ENCODE measurements around the gene PPP1R15A. TPM values are rescaled to one million over a fixed set of nuclear protein-coding genes. Genes with fewer than 3 reads are reported as not detected.

PPP1R15A gene
- total RNA-seq, 1 donor from 2014 or later, result 10.6 TPM

DNA sequence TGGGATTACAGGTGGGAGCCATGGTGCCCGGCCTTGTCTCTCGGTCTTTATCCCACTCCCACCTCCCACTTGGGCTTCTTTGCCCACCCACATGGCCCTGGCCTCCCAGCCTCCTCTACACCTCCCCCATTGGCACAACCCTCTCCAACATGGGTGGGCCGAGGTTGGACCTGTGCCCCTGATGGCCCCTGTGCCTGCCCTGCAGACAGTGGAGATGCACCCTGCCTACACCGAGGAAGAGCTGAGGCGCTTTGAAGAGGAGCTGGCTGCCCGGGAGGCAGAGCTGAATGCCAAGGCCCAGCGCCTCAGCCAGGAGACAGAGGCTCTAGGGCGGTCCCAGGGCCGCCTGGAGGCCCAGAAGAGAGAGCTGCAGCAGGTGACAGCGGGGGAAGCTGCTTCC, 48.7 kb downstream of the PPP1R15A start:
- Mint-ChIP-seq H3K36me3 (peaks cover 16% of the 10 kb centered on the region), H3K27me3 (ENCODE audit: insufficient read depth, low read depth) (no peaks in the 10 kb centered on the region), H3K4me1 (no peaks in the 10 kb centered on the region), H3K9me3 (no peaks in the 10 kb centered on the region), H3K4me3 (no peak overlapping the region), H3K27ac (no peak overlapping the region)
- Histone ChIP-seq H3K27ac (no peak overlapping the region), H3K9me3 (ENCODE audit: low read depth) (no peaks in the 10 kb centered on the region), H3K9ac (no peak overlapping the region), H3F3A (ENCODE audit: low read depth) (no peaks in the 10 kb centered on the region), H3K36me3 (no peaks in the 10 kb centered on the region), H3K27me3 (no peaks in the 10 kb centered on the region), H3K4me1 (no peaks in the 10 kb centered on the region), H2AFZ (replicated peaks) (no peak overlapping the region), H3K4me3 (no peak overlapping the region), H3K79me2 (ENCODE audit: low read depth) (no peaks in the 10 kb centered on the region), H3K4me2 (no peak overlapping the region), H4K20me1 (ENCODE audit: low read depth) (no peaks in the 10 kb centered on the region)
- no peak for TF ChIP-seq EZH2phosphoT487 (IDR thresholded peaks at IDR 0.05)
- TF ChIP-seq, protein P1, sequence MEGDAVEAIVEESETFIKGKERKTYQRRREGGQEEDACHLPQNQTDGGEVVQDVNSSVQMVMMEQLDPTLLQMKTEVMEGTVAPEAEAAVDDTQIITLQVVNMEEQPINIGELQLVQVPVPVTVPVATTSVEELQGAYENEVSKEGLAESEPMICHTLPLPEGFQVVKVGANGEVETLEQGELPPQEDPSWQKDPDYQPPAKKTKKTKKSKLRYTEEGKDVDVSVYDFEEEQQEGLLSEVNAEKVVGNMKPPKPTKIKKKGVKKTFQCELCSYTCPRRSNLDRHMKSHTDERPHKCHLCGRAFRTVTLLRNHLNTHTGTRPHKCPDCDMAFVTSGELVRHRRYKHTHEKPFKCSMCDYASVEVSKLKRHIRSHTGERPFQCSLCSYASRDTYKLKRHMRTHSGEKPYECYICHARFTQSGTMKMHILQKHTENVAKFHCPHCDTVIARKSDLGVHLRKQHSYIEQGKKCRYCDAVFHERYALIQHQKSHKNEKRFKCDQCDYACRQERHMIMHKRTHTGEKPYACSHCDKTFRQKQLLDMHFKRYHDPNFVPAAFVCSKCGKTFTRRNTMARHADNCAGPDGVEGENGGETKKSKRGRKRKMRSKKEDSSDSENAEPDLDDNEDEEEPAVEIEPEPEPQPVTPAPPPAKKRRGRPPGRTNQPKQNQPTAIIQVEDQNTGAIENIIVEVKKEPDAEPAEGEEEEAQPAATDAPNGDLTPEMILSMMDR (IDR thresholded peaks at IDR 0.05), result no peak
- TF ChIP-seq EZH2 (IDR thresholded peaks at IDR 0.05), result no peak
- no peak for DNase-seq (ENCODE audit: low spot score)

DNA sequence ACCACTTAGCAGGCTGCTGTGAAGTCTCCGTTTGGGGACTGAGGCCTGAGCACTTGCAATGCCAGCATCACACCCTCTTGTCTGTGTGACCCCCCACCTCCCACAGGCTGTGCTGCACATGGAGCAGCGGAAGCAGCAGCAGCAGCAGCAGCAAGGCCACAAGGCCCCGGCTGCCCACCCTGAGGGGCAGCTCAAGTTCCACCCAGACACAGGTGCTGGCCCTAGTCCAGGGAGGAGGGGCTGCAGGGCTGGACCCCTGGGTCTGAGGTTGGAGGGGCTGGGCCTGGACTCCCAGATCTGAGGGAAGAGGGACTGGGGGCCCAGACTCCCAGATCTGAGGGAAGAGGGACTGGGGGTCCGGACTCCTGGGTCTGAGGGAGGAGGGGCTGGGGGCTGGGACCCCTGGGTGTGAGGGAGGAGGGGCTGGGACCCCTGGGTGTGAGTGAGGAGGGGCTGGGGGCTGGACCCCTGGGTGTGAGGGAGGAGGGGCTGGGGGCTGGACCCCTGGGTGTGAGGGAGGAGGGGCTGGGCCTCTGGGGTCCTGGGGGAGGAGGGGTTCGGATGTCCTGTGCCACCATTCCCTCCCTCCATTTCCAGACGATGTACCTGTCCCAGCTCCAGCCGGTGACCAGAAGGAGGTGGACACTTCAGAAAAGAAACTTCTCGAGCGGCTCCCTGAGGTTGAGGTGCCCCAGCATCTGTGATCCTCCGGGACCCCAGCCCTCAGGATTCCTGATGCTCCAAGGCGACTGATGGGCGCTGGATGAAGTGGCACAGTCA, 49.7 kb downstream of the PPP1R15A start:
- Mint-ChIP-seq H3K27ac (no peak overlapping the region), H3K27me3 (ENCODE audit: insufficient read depth, low read depth) (no peaks in the 10 kb centered on the region)

GRCh38 chr19:48922548-48923490, 50.6 kb downstream of the PPP1R15A start:
- Mint-ChIP-seq H3K4me1 (no peaks in the 10 kb centered on the region), H3K4me3 (no peak overlapping the region), H3K36me3 (peaks cover 14% of the 10 kb centered on the region), H3K9me3 (no peaks in the 10 kb centered on the region), H3K27ac (peak overlapping the region; percentile 65), H3K27me3 (ENCODE audit: insufficient read depth, low read depth) (no peaks in the 10 kb centered on the region)
- Histone ChIP-seq H3K27ac (no peak overlapping the region), H3F3A (ENCODE audit: low read depth) (no peaks in the 10 kb centered on the region), H2AFZ (replicated peaks) (no peak overlapping the region), H3K4me1 (no peaks in the 10 kb centered on the region), H3K79me2 (ENCODE audit: low read depth) (no peaks in the 10 kb centered on the region), H3K4me3 (no peak overlapping the region), H3K4me2 (no peak overlapping the region), H3K27me3 (no peaks in the 10 kb centered on the region), H3K9me3 (ENCODE audit: low read depth) (no peaks in the 10 kb centered on the region), H3K9ac (no peak overlapping the region), H4K20me1 (ENCODE audit: low read depth) (no peaks in the 10 kb centered on the region), H3K36me3 (no peaks in the 10 kb centered on the region)
- no peak for DNase-seq (ENCODE audit: low spot score)
- TF ChIP-seq EZH2 (IDR thresholded peaks at IDR 0.05) (no peak), EZH2phosphoT487 (IDR thresholded peaks at IDR 0.05) (no peak)
- TF ChIP-seq, protein P1 (IDR thresholded peaks at IDR 0.05), result no peak

More for the DNA sequence above, 49.7 kb downstream of the PPP1R15A start:
- Histone ChIP-seq H3K36me3 (no peaks in the 10 kb centered on the region), H3K4me2 (no peak overlapping the region), H3K79me2 (ENCODE audit: low read depth) (no peaks in the 10 kb centered on the region), H3F3A (ENCODE audit: low read depth) (no peaks in the 10 kb centered on the region), H3K4me3 (no peak overlapping the region), H3K9ac (no peak overlapping the region), H3K27me3 (no peaks in the 10 kb centered on the region), H4K20me1 (ENCODE audit: low read depth) (no peaks in the 10 kb centered on the region), H2AFZ (replicated peaks) (no peak overlapping the region), H3K27ac (no peak overlapping the region), H3K9me3 (ENCODE audit: low read depth) (no peaks in the 10 kb centered on the region), H3K4me1 (no peaks in the 10 kb centered on the region)
- H3K4me3 Mint-ChIP-seq, result no peak overlapping the region
- TF ChIP-seq, protein P1 (IDR thresholded peaks at IDR 0.05), result no peak
- TF ChIP-seq EZH2 (IDR thresholded peaks at IDR 0.05) (no peak), EZH2phosphoT487 (IDR thresholded peaks at IDR 0.05) (no peak)
- DNase-seq (ENCODE audit: low spot score), result no peak
- peaks cover 15% of the 10 kb centered on the region for H3K36me3 Mint-ChIP-seq
- H3K4me1 Mint-ChIP-seq, result no peaks in the 10 kb centered on the region
- H3K9me3 Mint-ChIP-seq, result no peaks in the 10 kb centered on the region
